RWPE2 (cell line): ENCODE data around the gene PAMR1.

Experiments used
- ATAC-seq: fragments of 200-7000 bp; cut with Tn5 transposase; 3 replicates; pipeline ENCODE4 v1.9.1; 2021; ENCODE audit warnings: low read depth
- DNase-seq: peaks from one replicate; pipeline ENCODE4 v3.0.0-alpha.2; 2020; ENCODE audit warnings: low spot score
- H3K27ac ChIP-seq: fragments of 450-650 bp; 2 replicates; pipeline ENCODE4 v1.5.1; 2017; ENCODE audit warnings: mild to moderate bottlenecking; ENCODE audit not compliant: poor library complexity, severe bottlenecking
- H3K27me3 ChIP-seq: fragments of 250-450 bp; sonication (Bioruptor Pico); 2 replicates; pipeline ENCODE4 v1.5.1; 2021; ENCODE audit warnings: mild to moderate bottlenecking, moderate library complexity; ENCODE audit not compliant: insufficient read depth, poor library complexity, severe bottlenecking
- H3K36me3 ChIP-seq: fragments of 250-450 bp; sonication (Bioruptor Pico); 2 replicates; pipeline ENCODE4 v1.5.1; 2020; ENCODE audit warnings: low read depth, mild to moderate bottlenecking, moderate library complexity
- H3K4me1 ChIP-seq: fragments of 250-450 bp; sonication (Bioruptor Pico); 2 replicates; pipeline ENCODE4 v1.5.1; 2021; ENCODE audit warnings: mild to moderate bottlenecking, moderate library complexity; ENCODE audit not compliant: insufficient read depth, poor library complexity, severe bottlenecking
- H3K4me3 ChIP-seq: fragments of 250-450 bp; sonication (Bioruptor Pico); 2 replicates; pipeline ENCODE4 v1.5.1; 2021; ENCODE audit warnings: mild to moderate bottlenecking, moderate library complexity; ENCODE audit not compliant: severe bottlenecking
- H3K9me3 ChIP-seq: fragments of 250-450 bp; sonication (Bioruptor Pico); 2 replicates; pipeline ENCODE4 v1.5.1; 2021; ENCODE audit warnings: mild to moderate bottlenecking, moderate library complexity; ENCODE audit not compliant: severe bottlenecking
- TF ChIP-seq, protein P1 (sequence below): fragments of 450-650 bp; IDR thresholded peaks from one replicate; pipeline ENCODE4 v1.5.1; 2017; ENCODE audit warnings: mild to moderate bottlenecking, moderate library complexity; ENCODE audit not compliant: poor library complexity, severe bottlenecking

The PAMR1 gene

DNA sequence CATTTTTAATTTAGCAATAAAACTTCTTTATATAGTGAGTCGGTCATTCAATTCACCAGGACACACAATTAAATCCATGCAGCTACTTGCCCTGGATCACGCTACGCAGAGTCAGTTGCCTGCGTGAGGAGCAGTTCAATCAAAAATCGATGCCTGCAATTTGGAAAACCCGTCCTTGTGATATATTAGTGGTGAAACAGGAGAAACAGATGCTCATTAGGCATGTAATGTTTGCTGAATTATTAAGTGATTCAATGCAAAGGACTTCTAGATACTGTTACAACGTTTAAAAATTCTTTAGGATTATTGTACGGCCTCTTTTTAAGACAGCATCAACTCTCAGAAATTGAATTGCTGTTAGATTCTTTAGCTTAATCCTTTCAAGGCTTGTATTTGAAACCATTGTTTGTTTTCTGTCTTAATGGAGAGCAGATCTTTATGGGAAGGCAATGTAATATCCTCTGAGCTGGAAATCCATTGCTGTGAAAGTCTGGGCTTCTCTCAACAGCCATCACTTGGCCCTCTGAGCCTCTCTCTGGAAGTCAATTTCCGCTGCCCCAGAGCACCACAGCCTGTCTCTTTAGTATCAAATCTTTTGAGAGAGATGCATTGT is 20.1 kb upstream of the PAMR1 start:
- Histone ChIP-seq H3K27me3 (no peaks in the 10 kb centered on the region), H3K4me3 (no peak overlapping the region), H3K4me1 (peaks cover 9% of the 10 kb centered on the region), H3K9me3 (no peaks in the 10 kb centered on the region), H3K27ac (no peak overlapping the region), H3K36me3 (no peaks in the 10 kb centered on the region)
- TF ChIP-seq, protein P1, sequence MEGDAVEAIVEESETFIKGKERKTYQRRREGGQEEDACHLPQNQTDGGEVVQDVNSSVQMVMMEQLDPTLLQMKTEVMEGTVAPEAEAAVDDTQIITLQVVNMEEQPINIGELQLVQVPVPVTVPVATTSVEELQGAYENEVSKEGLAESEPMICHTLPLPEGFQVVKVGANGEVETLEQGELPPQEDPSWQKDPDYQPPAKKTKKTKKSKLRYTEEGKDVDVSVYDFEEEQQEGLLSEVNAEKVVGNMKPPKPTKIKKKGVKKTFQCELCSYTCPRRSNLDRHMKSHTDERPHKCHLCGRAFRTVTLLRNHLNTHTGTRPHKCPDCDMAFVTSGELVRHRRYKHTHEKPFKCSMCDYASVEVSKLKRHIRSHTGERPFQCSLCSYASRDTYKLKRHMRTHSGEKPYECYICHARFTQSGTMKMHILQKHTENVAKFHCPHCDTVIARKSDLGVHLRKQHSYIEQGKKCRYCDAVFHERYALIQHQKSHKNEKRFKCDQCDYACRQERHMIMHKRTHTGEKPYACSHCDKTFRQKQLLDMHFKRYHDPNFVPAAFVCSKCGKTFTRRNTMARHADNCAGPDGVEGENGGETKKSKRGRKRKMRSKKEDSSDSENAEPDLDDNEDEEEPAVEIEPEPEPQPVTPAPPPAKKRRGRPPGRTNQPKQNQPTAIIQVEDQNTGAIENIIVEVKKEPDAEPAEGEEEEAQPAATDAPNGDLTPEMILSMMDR, result no peak
- ATAC-seq, result no peak
- no peak for DNase-seq

GRCh38 chr11:35543481-35543880 is 18.1 kb upstream of the PAMR1 start:
- Histone ChIP-seq H3K9me3 (no peaks in the 10 kb centered on the region), H3K36me3 (no peaks in the 10 kb centered on the region), H3K4me1 (no peaks in the 10 kb centered on the region), H3K27me3 (no peaks in the 10 kb centered on the region), H3K27ac (no peak overlapping the region), H3K4me3 (no peak overlapping the region)
- no peak for ATAC-seq
- no peak for DNase-seq
- TF ChIP-seq, protein P1, result no peak

GRCh38 chr11:35541621-35542375 is 16.4 kb upstream of the PAMR1 start:
- no peak for DNase-seq
- Histone ChIP-seq H3K27ac (no peak overlapping the region), H3K4me1 (no peaks in the 10 kb centered on the region), H3K9me3 (no peaks in the 10 kb centered on the region), H3K27me3 (no peaks in the 10 kb centered on the region), H3K36me3 (no peaks in the 10 kb centered on the region), H3K4me3 (no peak overlapping the region)
- TF ChIP-seq, protein P1, result no peak
- no peak for ATAC-seq

GRCh38 chr11:35540526-35540925 is 15.1 kb upstream of the PAMR1 start:
- Histone ChIP-seq H3K27ac (no peak overlapping the region), H3K9me3 (no peaks in the 10 kb centered on the region), H3K4me3 (no peak overlapping the region), H3K36me3 (no peaks in the 10 kb centered on the region), H3K4me1 (no peaks in the 10 kb centered on the region), H3K27me3 (no peaks in the 10 kb centered on the region)
- ATAC-seq (no peak), DNase-seq (no peak)
- TF ChIP-seq, protein P1, result no peak

DNA sequence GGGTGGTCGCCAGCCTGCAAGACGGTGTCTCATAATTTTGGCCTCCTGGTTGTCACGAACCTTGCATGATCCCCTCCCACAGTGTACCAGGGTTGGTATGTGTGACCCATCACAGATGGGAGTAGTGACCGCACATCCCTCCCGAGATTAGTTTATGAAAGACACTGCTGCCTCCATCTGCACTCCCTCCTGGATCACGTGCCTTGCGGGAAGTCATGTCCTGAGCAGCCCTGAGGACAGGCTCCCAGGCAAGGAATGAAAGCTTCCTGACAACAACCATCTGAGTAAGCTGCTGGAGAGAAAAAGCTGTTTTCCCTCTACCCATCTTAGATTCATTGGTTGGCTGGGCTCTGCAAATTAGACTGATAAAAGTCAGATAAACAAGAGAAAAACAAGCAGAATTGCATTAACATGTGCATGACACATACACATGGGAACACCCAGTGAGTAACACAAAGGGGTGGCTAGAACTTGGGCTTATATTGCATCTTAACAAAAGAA is 14.4 kb upstream of the PAMR1 start:
- Histone ChIP-seq H3K4me3 (no peak overlapping the region), H3K4me1 (no peaks in the 10 kb centered on the region), H3K27ac (no peak overlapping the region), H3K27me3 (no peaks in the 10 kb centered on the region), H3K36me3 (no peaks in the 10 kb centered on the region), H3K9me3 (no peaks in the 10 kb centered on the region)
- ATAC-seq, result peak; percentile 41; the same call in 1 of the 3 replicates
- DNase-seq, result no peak
- TF ChIP-seq, protein P1, result no peak
